Measurements from ENCODE around the gene CDRT4.
A peak's percentile ranks its signal among the peaks of the same experiment; 100 is the strongest.
"Not testable (repeated sequence)": the region's sequence is repeated elsewhere in the genome, so short reads cannot be mapped to it uniquely, and the experiment has no call there.

The CDRT4 gene

GRCh38 chr17:15456972-15457722 is 10.3 kb downstream of the CDRT4 start:
- DNase-seq (no peak), ATAC-seq (no peak)

- ATAC-seq (no peak), DNase-seq (no peak)
Observed at GRCh38 chr17:15456496-15456895, 10.9 kb downstream of the CDRT4 start.

GRCh38 chr17:15454346-15454745 is 13.1 kb downstream of the CDRT4 start:
- DNase-seq (no peak), ATAC-seq (no peak)

GRCh38 chr17:15453782-15454181 is 13.6 kb downstream of the CDRT4 start:
- ATAC-seq: no peak
- no peak for DNase-seq

- DNase-seq (no peak), ATAC-seq (no peak)
Observed at GRCh38 chr17:15453246-15453645, 14.2 kb downstream of the CDRT4 start.

- DNase-seq: no peak
- no peak for ATAC-seq
Observed at GRCh38 chr17:15452746-15453145, 14.7 kb downstream of the CDRT4 start.

- DNase-seq (no peak), ATAC-seq (no peak)
Observed at GRCh38 chr17:15451680-15452079, 15.7 kb downstream of the CDRT4 start.

GRCh38 chr17:15448580-15448956 is 18.9 kb downstream of the CDRT4 start:
- ATAC-seq: no peak
- no peak for DNase-seq

- DNase-seq (no peak), ATAC-seq (no peak)
Observed at GRCh38 chr17:15447928-15448579, 19.4 kb downstream of the CDRT4 start.

- peak; percentile 6 for DNase-seq
Observed at GRCh38 chr17:15446036-15446435, 21.4 kb downstream of the CDRT4 start.

GRCh38 chr17:15444805-15445204 is 22.6 kb downstream of the CDRT4 start:
- ATAC-seq (no peak), DNase-seq (no peak)

More at GRCh38 chr17:15446036-15446435, 21.4 kb downstream of the CDRT4 start:
- no peak for ATAC-seq

- ATAC-seq: no peak
Observed at GRCh38 chr17:15442311-15443180, 24.9 kb downstream of the CDRT4 start.

GRCh38 chr17:15441315-15441714 is 26.1 kb downstream of the CDRT4 start:
- no peak for ATAC-seq
- no peak for DNase-seq

More at GRCh38 chr17:15442311-15443180, 24.9 kb downstream of the CDRT4 start:
- DNase-seq: no peak

GRCh38 chr17:15440347-15440746 is 27.1 kb downstream of the CDRT4 start:
- ATAC-seq (no peak), DNase-seq (no peak)

GRCh38 chr17:15439205-15439985 is 28.0 kb downstream of the CDRT4 start:
- ATAC-seq, DNase-seq: not testable (repeated sequence)

- ATAC-seq (no peak), DNase-seq (no peak)
Observed at GRCh38 chr17:15438491-15439105, 28.8 kb downstream of the CDRT4 start.

- DNase-seq (no peak), ATAC-seq (no peak)
Observed at GRCh38 chr17:15437303-15437635, 30.2 kb downstream of the CDRT4 start.

- ATAC-seq: no peak
- peak; percentile 19 for DNase-seq
Observed at GRCh38 chr17:15436473-15437302, 30.7 kb downstream of the CDRT4 start.

GRCh38 chr17:15434956-15435355 is 32.5 kb downstream of the CDRT4 start:
- ATAC-seq (no peak), DNase-seq (no peak)

GRCh38 chr17:15432807-15433611 is 34.4 kb downstream of the CDRT4 start:
- DNase-seq: no peak

More at GRCh38 chr17:15432807-15433611, 34.4 kb downstream of the CDRT4 start:
- ATAC-seq: no peak
